SK-N-MC (cell line): ENCODE measurements around the gene LRFN4.

Experiments used
- EZH2 ChIP-seq: fragments of 200-600 bp; sonication (generic); IDR thresholded peaks from one replicate; pipeline ENCODE4 v1.6.1; 2017; ENCODE audit warnings: antibody characterized with exemption
- FOXP2 ChIP-seq: optimal IDR thresholded peaks from 2 replicates; pipeline ENCODE3; 2011; ENCODE audit warnings: mild to moderate bottlenecking, moderate library complexity; ENCODE audit not compliant: insufficient read depth; ENCODE audit errors: extremely low read length, control extremely low read depth
- POLR2AphosphoS5 ChIP-seq: IDR thresholded peaks from 2 replicates; pipeline ENCODE4 v1.6.1; 2012; ENCODE audit warnings: mild to moderate bottlenecking, low read depth, low read length, borderline replicate concordance

GRCh38 chr11:66886671-66887221 lies 29.9 kb downstream of the LRFN4 start:
- TF ChIP-seq EZH2 (no peak), POLR2AphosphoS5 (no peak), FOXP2 (no peak)
